Kidney glomerular epithelial cell (primary cell): ENCODE measurements around the gene INAFM2.

Experiments used
- DNase-seq: peaks from one replicate; lab custom pipeline; 2025; lab: John Stamatoyannopoulos, UW

INAFM2 gene

DNA sequence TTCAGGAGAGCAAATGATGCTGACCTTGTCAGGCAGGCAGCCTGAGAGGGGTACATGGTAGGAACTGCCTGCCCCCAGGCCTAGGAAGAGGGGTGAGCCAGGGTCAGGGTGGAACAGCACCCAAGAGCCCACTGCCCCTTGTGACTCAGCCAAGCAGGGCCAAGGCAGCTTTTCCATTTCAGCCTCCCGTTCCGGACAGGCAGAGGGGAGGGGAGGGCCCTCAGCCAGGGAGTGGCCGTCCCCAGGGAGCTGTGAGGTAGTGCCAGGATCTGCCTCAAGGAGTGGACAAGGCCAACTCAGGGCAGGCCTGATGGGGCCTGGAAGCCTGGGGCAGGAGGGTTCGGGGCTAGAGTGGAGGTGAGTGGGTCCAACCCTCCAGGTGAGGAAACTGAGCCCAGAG lies 35.5 kb upstream of the INAFM2 start:
- DNase-seq, result no peak

GRCh38 chr15:40289140-40289775 lies 34.2 kb upstream of the INAFM2 start:
- DNase-seq, result peak; percentile 65

GRCh38 chr15:40290545-40290917 lies 33.0 kb upstream of the INAFM2 start:
- no peak for DNase-seq

DNA sequence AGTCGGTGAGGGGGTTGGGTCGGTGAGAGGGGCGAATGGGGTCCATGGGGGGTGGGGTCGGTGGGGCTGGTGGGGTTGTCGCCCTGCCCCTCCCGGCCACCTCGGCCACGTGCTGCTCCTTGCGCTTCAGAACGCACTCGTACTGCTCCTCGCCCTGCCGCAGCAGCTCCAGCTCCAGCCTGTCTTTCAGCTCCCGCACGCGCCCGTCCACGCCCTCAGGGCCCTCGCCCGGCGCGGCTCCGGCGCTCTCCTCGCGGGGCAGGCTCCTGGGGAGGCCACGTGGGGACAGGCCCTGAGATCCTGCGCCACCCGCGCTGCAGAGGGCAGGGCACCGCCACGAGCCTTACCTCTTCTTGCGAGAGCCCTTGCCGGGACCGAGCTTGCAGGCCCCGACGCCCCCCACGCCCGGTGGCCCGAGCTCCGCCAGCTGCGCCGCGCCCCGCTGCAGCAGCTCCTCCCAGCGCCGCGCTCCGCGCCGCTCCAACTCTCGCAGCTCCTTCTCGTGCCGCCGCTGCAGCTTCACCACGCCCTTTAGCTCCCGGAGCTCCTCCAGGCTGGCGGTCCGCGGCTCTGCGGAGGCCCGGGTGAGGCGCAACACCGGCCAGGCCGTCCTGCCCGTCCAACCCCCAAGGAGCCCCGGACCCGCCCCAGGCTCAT lies 32.4 kb upstream of the INAFM2 start:
- peak; percentile 6 for DNase-seq

DNA sequence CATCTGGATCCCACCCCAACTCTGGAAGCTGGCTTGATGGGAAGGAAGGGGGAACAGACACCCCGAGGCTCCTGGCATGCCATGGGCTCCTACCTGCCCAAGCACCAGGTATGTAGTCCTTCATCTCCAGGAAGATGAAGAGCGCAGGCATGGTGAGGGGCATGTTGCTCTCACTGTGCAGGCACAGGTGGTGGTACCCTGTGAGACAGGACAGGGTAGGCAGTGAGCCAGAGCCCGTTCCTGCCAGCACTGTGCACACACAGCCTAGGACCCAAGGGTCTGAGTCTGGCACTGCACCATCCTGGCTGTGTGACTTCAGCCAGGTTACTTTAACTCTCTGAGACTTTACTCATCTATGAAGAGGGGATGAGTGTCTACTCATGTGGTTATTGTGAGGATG lies 31.2 kb upstream of the INAFM2 start:
- DNase-seq, result no peak

DNA sequence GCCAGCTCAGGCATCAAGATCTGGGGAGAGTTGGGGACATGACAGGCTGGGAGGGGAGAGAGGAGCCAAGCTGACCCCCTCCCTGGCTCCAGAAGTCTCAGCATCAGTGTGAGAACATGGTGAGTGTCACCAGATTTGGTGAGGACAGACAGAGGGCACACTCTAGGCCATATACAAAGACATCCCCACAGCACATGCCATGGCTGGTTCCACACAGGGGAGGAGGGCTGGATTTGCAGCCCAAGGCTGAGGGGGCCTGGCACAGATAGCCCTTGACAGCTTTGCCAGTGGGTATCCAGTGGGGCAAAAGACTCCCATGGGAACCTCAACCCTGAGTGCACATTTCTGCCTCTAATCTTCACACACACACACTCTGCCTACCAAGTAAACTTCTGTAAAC lies 30.5 kb upstream of the INAFM2 start:
- no peak for DNase-seq

DNA sequence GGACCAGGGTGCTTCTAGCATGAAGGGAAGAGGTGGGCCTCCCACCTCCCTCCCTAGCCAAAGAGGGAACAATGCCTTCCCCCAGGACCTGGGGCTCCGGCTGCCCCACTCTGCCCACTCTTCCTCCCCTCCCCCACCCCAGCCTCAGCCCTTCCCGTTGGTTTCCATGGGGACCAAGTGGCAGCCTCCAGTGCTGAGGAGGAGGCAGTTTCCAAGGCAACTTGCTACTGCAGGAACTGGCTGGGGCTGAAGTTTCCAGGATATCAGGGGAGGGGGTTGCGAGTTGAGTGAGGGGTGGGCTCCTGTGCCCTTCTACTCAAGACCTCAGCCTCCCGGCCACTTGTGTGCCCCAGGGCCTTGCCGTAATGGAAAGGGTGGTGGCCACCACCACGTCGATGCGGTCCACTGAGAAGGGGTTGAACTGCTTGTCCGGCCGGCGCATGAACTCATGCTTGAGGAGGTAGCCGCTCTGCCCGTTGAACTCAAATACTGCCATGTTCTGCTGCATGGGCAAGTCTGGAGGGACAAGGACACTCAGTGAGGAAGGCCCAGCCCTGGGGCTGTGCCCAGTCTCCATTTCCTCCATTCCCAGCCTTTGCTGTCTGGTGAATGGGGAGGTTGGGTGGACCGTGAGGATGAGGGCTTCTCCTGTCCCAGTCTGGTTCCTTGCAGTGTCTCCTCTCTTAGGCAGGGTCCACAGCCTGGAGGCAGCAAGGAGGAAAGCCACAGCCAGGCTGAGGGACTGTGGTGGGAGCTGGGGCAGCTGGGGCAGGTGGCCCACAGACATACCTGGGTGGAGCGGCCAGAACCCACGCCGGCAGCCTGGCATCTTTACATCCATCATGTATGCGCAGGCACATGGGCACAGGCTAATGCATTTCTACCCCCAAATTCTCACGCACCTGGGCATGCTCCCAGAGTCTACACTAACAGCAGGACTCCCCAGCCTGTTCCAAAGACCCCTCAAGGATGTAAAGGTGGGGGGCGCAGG lies 29.3 kb upstream of the INAFM2 start:
- no peak for DNase-seq

DNA sequence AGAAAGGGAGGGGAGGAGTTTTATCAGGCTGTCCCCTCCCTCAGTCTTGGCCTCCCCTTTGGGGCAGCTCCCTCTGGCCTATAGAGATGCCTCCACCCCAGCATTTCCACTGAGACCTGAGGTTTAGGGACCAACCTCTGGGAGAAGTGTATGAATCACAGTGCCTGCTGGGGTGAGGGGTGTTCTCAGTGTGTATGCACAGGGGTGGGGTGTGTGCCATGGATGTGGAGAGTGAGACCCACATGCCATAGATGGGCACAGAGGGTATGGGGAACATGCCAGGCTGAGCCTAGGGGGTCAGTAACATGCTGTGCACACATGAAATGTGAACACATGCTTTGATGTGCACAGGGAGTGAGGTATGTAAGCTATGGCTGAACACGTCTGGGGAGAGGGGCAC lies 28.2 kb upstream of the INAFM2 start:
- no peak for DNase-seq

- no peak for DNase-seq
These were observed 27.5 kb upstream of the INAFM2 start for GRCh38 chr15:40295877-40296560.

DNA sequence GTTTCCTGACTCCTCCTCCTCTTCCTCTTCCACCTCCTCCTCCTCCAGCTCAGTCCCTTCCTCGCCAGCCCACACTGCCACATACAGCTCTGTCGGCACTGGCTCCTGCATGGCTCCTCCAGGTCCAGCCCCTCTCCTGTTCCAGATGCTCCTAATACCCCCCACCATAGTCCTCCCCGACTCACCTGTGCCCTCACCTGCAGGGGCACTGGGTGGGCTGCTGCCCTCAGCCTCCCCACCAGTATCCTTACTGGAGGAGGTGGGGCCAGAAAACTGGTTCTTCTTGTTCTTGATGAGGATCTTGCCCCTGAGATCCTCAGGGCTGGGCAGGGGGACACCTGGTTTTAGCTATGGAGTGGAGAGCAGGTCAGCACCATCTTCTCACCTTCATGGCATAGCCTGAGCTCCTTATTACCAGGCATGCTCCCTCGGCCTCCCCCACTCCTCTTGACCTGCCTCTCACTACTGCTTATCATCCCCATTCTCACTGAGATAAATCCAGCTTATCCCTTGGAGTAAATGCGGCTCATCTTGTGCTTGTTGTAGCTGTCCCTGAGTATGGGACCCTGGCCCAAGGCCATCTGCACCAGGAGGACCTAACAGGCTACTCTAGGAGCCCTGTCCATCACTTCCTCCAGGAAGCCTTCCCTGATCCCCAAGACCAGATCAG lies 26.8 kb upstream of the INAFM2 start:
- no peak for DNase-seq

GRCh38 chr15:40297356-40297755 lies 26.1 kb upstream of the INAFM2 start:
- DNase-seq, result no peak

- DNase-seq, result no peak
These were observed 25.1 kb upstream of the INAFM2 start for GRCh38 chr15:40298216-40298935.

- no peak for DNase-seq
These were observed 23.1 kb upstream of the INAFM2 start for GRCh38 chr15:40300367-40300766.

- no peak for DNase-seq
These were observed 22.7 kb upstream of the INAFM2 start for GRCh38 chr15:40300771-40301170.

- no peak for DNase-seq
These were observed 21.9 kb upstream of the INAFM2 start for GRCh38 chr15:40301467-40302179.

GRCh38 chr15:40302288-40302886 lies 21.1 kb upstream of the INAFM2 start:
- no peak for DNase-seq

DNA sequence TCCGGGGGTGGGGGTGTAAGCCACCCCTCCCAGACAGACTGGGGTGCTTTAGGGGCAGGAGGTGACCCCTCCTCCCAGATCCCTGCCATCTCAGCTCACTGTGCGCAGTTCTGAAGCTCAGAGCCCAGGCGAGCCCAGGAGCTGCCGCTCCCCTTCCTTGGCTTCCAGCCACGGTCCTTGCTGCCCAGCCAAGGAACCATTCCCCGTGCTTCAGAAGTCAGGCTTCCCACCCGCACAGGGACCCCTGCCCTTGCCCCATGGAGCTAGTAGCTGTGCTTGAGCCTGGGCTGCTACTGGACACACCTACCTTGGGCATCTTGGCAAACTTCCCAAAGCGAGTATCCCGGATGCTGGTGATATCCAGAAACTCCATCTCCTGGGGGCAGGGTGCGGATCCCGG lies 20.5 kb upstream of the INAFM2 start:
- DNase-seq, result no peak

GRCh38 chr15:40303576-40303975 lies 19.9 kb upstream of the INAFM2 start:
- DNase-seq, result no peak

DNA sequence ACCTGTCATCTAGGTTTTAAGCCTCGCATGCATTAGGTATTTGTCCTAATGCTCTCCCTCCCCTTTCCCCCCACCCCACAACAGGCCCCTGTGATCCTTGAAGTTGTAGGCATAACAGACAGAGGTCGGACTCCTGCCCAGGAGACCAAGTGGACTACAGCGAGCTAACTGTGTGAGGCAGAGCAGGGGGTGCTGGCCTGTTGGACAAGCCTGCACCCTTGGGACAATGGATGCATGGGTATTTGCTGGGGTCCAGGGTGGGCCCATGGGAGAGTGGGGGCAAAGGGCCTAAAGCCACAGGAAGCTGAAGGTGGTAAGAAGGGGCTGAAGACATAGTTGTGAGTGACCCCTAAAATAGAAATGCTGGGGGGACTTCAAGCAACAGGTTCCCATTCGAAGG lies 18.2 kb upstream of the INAFM2 start:
- DNase-seq, result no peak

- DNase-seq, result no peak
These were observed 17.1 kb upstream of the INAFM2 start for GRCh38 chr15:40306371-40306770.
